ENCODE data around the gene MSRB1.

DNA sequence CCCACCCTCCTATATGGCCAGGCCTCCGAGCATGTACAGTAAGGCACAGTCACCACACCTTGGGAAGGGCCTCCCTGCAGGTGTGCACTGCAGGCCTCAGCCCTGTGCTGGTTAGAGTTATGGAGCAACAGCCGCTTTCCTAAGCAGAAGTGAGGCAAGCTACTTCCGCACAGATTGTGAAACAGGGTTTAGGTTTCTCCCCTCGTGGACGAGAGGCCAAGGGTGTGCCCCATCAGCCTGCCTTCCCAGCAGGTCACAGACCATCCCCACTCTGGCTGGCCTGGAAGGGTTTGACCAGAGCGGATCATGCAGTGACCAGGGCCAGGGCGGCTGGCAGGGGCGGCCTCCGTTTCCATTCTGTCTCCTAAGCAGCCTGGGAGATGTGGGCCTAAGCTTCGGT is 4.7 kb downstream of the MSRB1 start:
- TF ChIP-seq CTCF (IDR thresholded peaks at IDR 0.05) (no peak), POLR2A (IDR thresholded peaks at IDR 0.05) (no peak)
